Hematopoietic multipotent progenitor cell treated with erythropoietin and hydrocortisone succinate and interleukin-3 and kit ligand, for 17 days (in vitro differentiated cells): ENCODE results near the gene BUB1B.

Experiments used
- DNase-seq: peaks from one replicate; pipeline ENCODE4 v3.0.0-alpha.2; 2015; ENCODE audit warnings: low spot score

BUB1B gene

DNA sequence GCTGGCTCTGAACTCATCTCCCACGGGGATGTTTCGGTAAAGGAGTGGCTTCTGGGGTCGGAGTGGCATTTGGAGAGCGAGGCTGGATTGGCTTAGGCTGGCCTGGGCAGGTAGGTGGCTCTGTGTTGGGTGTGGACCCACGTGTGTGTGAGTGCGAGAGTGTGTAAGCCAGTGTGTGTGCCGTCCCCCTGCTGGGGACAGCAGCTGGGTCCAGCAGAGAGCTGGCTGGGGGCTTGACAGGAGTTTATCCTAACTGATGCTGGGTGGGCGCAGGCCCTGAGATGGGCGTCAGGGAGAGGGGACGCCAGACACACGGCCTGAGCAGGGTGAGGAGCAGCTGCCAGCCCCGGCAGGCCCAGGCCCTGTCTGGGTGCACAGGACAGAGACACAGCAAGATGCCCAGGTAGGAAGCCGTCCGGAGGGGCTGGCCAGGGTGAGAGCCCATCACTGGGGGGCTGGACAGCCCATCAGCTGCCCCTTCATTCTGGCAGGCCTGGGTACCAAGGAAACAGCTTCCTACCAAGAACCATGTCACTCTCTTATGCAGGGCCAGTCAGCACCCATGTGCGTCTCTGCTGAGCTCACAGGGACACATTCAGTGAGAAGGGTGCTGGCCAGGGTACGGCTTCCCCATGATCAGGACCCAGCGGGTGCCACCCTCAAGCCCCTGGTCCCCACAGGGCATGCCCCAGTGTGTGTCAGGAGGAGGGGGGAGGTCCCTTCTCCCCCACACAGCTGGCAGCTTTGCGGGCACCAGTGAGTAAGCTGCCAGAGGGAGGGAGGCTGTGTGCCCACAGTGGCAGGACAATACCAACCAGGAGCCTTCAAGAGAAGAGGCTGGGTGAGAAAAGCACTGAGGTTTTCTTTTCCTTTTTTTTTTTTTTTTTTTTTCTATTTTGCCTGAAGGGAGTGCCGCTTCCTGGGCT is 79.1 kb downstream of the BUB1B start:
- DNase-seq, result no peak

- no peak for DNase-seq
These were observed 79.9 kb downstream of the BUB1B start for GRCh38 chr15:40240619-40241221.

DNA sequence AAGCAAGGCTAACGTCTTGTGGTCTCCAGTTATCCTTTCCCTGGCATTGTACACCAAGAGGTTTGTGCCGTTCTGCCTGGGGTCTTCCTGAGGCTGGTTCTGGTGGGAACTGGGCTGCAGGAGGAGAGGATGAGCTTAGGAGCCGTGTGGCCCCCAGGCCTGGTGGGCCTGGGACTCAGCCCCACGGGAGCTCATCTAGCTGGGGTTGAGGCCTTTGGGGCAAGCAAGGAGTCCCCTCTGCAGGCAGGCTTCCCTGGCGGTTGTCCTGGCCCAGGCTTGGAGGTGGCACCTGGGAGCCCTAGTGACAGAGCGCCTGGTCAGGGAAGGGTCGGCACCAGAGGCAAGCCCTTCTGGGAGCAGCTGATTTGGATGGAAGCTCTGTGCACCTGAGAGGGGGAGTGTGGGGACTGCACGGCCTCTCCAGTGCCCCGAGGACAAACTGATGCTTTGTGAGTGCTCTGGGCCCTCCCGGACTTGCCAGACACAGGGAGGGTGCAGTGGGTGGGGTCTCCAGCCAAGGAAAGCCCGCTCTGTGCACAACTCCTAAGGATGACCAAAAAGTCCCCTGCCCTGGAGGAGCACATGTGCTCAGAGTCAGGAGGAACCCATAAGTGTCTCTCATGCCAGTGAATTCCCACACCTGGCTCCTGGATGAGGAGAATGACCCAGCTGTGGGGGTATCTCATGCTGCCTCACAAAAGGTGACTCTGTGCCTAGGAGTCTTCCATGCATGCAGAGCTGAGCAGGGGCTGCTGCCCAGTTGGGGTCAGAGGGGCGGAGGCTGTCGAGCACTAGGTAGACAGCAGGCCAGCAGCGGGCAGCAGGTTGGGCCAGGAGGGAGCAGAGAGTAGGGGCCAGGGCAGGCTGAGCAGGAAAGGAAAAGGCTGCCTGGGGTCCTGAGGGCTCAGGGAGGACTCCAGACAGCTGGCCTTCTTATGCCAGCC is 80.7 kb downstream of the BUB1B start:
- no peak for DNase-seq

DNA sequence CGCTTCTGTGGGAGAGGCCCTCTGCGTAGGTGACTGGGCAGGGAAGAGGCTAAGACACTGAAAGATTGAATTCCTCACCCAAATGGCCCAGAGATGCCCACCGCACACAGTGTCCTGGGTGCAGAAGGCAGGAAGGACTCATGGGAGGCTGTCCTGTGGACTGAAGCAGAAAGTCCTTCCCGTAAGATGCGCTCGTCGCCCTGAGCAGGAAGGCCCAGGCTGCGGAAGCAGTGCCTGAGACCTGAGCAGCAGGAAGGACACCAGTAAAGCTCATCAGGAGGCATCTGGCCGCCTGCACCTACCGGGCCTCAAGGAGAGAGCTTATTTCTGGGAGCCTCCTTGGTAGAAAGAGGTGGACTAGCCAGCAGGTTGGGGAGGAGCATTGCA is 81.3 kb downstream of the BUB1B start:
- no peak for DNase-seq

DNA sequence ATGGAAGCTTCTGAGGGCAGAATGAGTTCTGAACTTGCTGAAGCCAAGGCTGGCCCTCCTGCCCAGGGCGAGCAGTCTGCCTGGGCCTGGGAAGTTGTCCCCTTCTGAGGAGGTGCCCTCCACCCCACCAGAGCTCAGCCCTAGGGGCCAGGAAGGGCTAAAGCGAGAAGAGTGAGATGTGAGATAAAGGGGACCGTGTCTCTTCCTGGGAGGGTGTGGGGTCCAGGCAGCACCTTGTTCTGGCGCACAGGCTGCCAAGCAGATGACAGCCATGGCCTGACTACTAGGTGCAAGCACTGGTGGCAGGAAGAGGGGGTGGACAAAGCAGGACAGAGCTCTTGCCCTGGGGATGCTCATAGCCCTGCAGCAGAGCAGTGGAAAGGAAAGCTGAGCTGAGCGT is 81.7 kb downstream of the BUB1B start:
- no peak for DNase-seq

- peak; percentile 28 for DNase-seq
These were observed 82.4 kb downstream of the BUB1B start for GRCh38 chr15:40243126-40243810.

DNA sequence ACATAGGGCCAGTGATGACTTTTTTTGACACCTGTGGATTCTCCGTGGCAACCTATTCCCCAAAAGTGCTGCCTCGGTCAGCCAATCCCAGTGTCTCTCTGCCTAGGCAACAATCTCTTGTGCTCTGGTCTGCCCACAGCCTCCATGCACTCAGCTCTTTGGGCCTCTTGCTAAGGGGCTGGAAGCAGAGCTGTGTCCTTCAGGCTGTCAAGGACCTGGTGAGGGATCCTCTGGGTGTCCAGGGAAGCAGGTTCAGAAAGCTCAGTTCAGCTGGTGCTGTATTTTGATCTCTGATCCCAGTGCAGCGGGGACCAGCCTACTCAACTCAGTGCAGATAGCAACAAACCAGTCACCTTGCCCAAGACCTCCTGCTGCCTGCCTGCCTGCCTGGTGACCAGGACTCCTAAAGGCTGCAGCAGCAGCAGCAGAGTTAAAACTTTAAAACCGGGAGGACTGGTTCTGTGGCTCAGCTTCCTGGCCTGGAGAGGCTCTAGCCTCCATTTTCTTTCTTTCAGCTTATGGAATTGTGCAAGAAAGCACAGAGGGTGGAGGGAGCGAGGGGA is 84.2 kb downstream of the BUB1B start:
- DNase-seq, result no peak

- no peak for DNase-seq
These were observed 85.0 kb downstream of the BUB1B start for GRCh38 chr15:40245666-40246450.

GRCh38 chr15:40246496-40247280 is 85.8 kb downstream of the BUB1B start:
- DNase-seq, result no peak

GRCh38 chr15:40247406-40247971 is 86.6 kb downstream of the BUB1B start:
- peak; percentile 72 for DNase-seq

GRCh38 chr15:40248006-40248783 is 87.3 kb downstream of the BUB1B start:
- DNase-seq, result no peak

- DNase-seq, result no peak
These were observed 88.8 kb downstream of the BUB1B start for GRCh38 chr15:40249477-40250303.

- DNase-seq, result no peak
These were observed 89.4 kb downstream of the BUB1B start for GRCh38 chr15:40250304-40250656.

- DNase-seq, result no peak
These were observed 90.1 kb downstream of the BUB1B start for GRCh38 chr15:40250771-40251483.

GRCh38 chr15:40251486-40252140 is 90.7 kb downstream of the BUB1B start:
- DNase-seq, result no peak

GRCh38 chr15:40252141-40252437 is 91.2 kb downstream of the BUB1B start:
- no peak for DNase-seq
